Subcutaneous adipose tissue (tissue), 4 donors: ENCODE results near the gene C7orf33. TPM values are rescaled to one million over a fixed set of nuclear protein-coding genes. Genes with fewer than 3 reads are reported as not detected.

Experiments
- total RNA-seq, 4 donors: library from RNA; depleted of rRNA; stranded (reverse); fragments of >200 nt; gene quantifications; one replicate each; pipeline ENCODE4 v1.1.0, GENCODE V29; 2016
- TF ChIP-seq, protein P1 (sequence below): fragments of 450-650 bp; IDR thresholded peaks from one replicate; pipeline ENCODE4 v1.5.1; 2016; ENCODE audit warnings: low read depth, mild to moderate bottlenecking, control low read depth, antibody characterized with exemption, moderate library complexity

The C7orf33 gene
- total RNA-seq, 4 donors from 2014 or later, result not detected

DNA sequence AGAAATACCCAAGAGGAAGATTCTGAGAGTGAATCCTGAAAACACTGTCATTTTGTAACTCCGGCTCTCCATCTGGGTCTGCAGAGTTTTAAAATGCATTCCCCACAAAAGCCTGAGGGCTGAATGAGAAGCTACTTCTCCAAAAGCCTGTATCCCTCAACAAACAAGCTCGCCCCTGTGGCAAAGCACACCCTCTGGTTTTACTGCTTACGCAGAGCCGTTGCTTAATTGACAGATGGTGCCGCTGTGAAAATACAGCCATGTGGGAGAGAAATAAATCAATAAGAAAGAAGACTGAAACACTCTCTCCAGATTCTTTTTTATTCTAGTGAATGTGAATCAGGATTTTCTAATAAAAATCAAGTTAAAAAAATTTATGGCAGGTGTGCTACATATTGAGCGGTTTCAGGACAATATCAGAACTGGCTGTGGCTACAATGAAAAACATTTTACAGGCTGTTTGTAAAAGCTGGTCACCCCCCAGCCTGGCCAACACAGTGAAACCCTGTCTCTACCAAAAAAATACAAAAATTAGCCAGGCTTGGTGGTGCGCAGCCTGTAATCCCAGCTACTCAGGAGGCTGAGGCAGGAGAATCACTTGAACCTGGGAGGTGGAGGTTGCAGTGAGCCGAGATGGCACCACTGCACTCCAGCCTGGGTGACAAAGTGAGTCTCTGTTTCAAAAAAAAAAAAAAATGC, 32.5 kb downstream of the C7orf33 start:
- TF ChIP-seq, protein P1, sequence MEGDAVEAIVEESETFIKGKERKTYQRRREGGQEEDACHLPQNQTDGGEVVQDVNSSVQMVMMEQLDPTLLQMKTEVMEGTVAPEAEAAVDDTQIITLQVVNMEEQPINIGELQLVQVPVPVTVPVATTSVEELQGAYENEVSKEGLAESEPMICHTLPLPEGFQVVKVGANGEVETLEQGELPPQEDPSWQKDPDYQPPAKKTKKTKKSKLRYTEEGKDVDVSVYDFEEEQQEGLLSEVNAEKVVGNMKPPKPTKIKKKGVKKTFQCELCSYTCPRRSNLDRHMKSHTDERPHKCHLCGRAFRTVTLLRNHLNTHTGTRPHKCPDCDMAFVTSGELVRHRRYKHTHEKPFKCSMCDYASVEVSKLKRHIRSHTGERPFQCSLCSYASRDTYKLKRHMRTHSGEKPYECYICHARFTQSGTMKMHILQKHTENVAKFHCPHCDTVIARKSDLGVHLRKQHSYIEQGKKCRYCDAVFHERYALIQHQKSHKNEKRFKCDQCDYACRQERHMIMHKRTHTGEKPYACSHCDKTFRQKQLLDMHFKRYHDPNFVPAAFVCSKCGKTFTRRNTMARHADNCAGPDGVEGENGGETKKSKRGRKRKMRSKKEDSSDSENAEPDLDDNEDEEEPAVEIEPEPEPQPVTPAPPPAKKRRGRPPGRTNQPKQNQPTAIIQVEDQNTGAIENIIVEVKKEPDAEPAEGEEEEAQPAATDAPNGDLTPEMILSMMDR, result no peak

DNA sequence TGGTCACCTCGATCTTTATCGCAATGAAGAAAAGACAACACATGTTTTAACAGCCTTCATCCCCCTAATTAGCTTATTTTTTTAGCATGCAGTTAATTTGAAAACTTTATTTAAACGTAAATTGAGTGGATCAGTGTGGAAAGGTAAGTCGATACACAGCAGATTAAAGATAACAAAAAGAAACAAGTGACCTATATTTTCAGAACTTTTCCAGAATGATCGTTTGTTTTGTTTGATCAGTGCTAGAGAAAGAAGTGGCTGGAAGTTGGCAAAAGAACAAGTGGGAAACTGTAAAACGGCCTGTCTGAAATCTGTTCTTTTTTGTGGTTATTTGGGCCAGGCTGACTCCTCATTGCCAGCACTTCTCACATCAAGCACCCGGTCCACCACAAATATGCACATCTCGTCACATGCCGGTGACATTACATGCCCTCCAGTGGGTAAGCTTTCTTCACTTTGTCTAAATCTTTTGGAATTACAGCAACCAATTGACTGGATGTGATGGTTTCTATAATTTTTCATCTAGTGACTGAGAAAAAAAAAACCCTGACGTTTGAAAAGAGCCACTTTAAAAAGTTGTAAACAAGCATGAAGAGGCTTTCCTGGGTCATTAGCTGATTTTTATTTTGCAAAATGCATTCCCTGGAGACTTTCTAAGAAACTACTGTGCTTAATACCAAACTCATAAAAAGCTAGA, 33.2 kb downstream of the C7orf33 start:
- TF ChIP-seq, protein P1, result no peak

GRCh38 chr7:148624735-148625134, 34.2 kb downstream of the C7orf33 start:
- TF ChIP-seq, protein P1, result no peak

GRCh38 chr7:148625342-148625741, 34.8 kb downstream of the C7orf33 start:
- TF ChIP-seq, protein P1, result no peak

- TF ChIP-seq, protein P1, result no peak
Measured at GRCh38 chr7:148626828-148627227, 36.3 kb downstream of the C7orf33 start.

- TF ChIP-seq, protein P1, result no peak
Measured at GRCh38 chr7:148628011-148628410, 37.4 kb downstream of the C7orf33 start.

- TF ChIP-seq, protein P1, result no peak
Measured at GRCh38 chr7:148630078-148630477, 39.5 kb downstream of the C7orf33 start.
